SK-N-SH (cell line): ENCODE data around the gene SHISAL1. TPM values are rescaled to one million over a fixed set of nuclear protein-coding genes. Genes with fewer than 3 reads are reported as not detected.

ENCODE experiments used
- CTCF ChIA-PET: fragments of 300-600, 350-600 bp; formaldehyde crosslinking; extraction: SDS; loops from one replicate; lab custom pipeline; 2021; lab: Yijun Ruan, JAX
- POLR2A ChIA-PET: fragments of 350-600 bp; sonication (Branson Sonifier 250); formaldehyde crosslinking; extraction: SDS; loops from one replicate; lab custom pipeline; 2020; ENCODE audit warnings: antibody characterized with exemption, inconsistent platforms; lab: Yijun Ruan, JAX
- DNase-seq: peaks from one replicate; pipeline ENCODE4 v3.0.0; 2012
- H2AFZ ChIP-seq: fragments of 200-600 bp; sonication (generic); 2 replicates; pipeline ENCODE4 v1.8.1; 2016; ENCODE audit warnings: antibody characterized with exemption, mild to moderate bottlenecking, low read depth
- H3F3A ChIP-seq: fragments of 200-600 bp; sonication (generic); replicated peaks from 2 replicates; pipeline ENCODE3; 2016; ENCODE audit warnings: antibody characterized with exemption, mild to moderate bottlenecking; ENCODE audit not compliant: insufficient read depth
- H3K27ac ChIP-seq, 2 experiments: fragments of 200-500 bp in 1 of 2; fragments of 200-600 bp in 1 of 2; sonication (Bioruptor generic) in 1 of 2; sonication (generic), shearing (Covaris generic) in 1 of 2; 2 replicates each; pipeline versions ENCODE4 v1.5.1 to v1.6.1; 2014 to 2016; ENCODE audit warnings: low read depth in 2 of 2, inconsistent platforms in 1 of 2, low read length in 1 of 2, mild to moderate bottlenecking in 1 of 2, mixed read lengths in 1 of 2
- H3K27me3 ChIP-seq: fragments of 200-600 bp; sonication (generic), shearing (Covaris generic); 2 replicates; pipeline ENCODE4 v1.6.1; 2016; ENCODE audit warnings: mixed run types; ENCODE audit not compliant: insufficient read depth
- H3K36me3 ChIP-seq, 2 experiments: fragments of 200-500 bp in 1 of 2; fragments of 200-600 bp in 1 of 2; sonication (Bioruptor generic) in 1 of 2; sonication (generic) in 1 of 2; replicated peaks in 1 of 2; 2 replicates each; pipeline versions ENCODE3 to v1.5.1; 2014 to 2016; ENCODE audit warnings: low read length in 1 of 2, mild to moderate bottlenecking in 1 of 2; ENCODE audit not compliant: insufficient read depth in 2 of 2, control insufficient read depth in 1 of 2
- H3K4me1 ChIP-seq, 2 experiments: fragments of 200-500 bp in 1 of 2; fragments of 200-600 bp in 1 of 2; sonication (Bioruptor generic) in 1 of 2; sonication (generic), shearing (Covaris generic) in 1 of 2; 2 replicates each; pipeline versions ENCODE4 v1.5.1 to v1.6.1; 2014 to 2016; ENCODE audit warnings: low read depth in 1 of 2, low read length in 1 of 2, mixed run types in 1 of 2; ENCODE audit not compliant: insufficient read depth in 2 of 2, control insufficient read depth in 1 of 2
- H3K4me2 ChIP-seq: fragments of 200-600 bp; sonication (generic), shearing (Covaris generic); 2 replicates; pipeline ENCODE4 v1.6.1; 2017; ENCODE audit warnings: mixed run types
- H3K4me3 ChIP-seq, 2 experiments: fragments of 200-500 bp in 1 of 2; fragments of 200-600 bp in 1 of 2; sonication (Bioruptor generic) in 1 of 2; sonication (generic), shearing (Covaris generic) in 1 of 2; 2 replicates each; pipeline versions ENCODE4 v1.5.1 to v1.8.1; 2014 to 2016; ENCODE audit warnings: low read depth in 2 of 2, inconsistent platforms in 1 of 2, low read length in 1 of 2, mild to moderate bottlenecking in 1 of 2, mixed read lengths in 1 of 2, moderate library complexity in 1 of 2
- H3K79me2 ChIP-seq: fragments of 200-600 bp; sonication (generic); 2 replicates; pipeline ENCODE4 v1.8.1; 2017; ENCODE audit warnings: mild to moderate bottlenecking; ENCODE audit not compliant: insufficient read depth
- H3K9ac ChIP-seq: fragments of 200-600 bp; sonication (generic); 2 replicates; pipeline ENCODE4 v1.6.1; 2017; ENCODE audit warnings: mixed run types
- H3K9me2 ChIP-seq: fragments of 200-600 bp; sonication (generic); 2 replicates; pipeline ENCODE4 v1.6.1; 2017; ENCODE audit warnings: mixed run types
- H3K9me3 ChIP-seq: fragments of 200-600 bp; sonication (generic); 2 replicates; pipeline ENCODE4 v1.6.1; 2017; ENCODE audit warnings: mixed run types, mild to moderate bottlenecking, moderate library complexity
- H4K20me1 ChIP-seq: fragments of 200-600 bp; sonication (generic); 2 replicates; pipeline ENCODE4 v1.6.1; 2017; ENCODE audit warnings: mild to moderate bottlenecking, mixed run types; ENCODE audit not compliant: insufficient read depth
- EP300 ChIP-seq, 2 experiments: IDR thresholded peaks; 2 replicates each; pipeline versions ENCODE4 v1.4.0 to v1.6.1; 2012; ENCODE audit warnings: borderline replicate concordance in 1 of 2, low read depth in 1 of 2, low read length in 1 of 2
- MEF2A ChIP-seq: IDR thresholded peaks from 2 replicates; pipeline ENCODE4 v1.4.0; 2012; ENCODE audit warnings: low read depth, borderline replicate concordance
- RAD21 ChIP-seq: IDR thresholded peaks from 2 replicates; pipeline ENCODE4 v1.6.1; 2012; ENCODE audit warnings: mild to moderate bottlenecking, low read length
- RXRA ChIP-seq: IDR thresholded peaks from 2 replicates; pipeline ENCODE4 v1.4.0; 2012; ENCODE audit warnings: low read depth, mild to moderate bottlenecking, borderline replicate concordance
- USF2 ChIP-seq: fragments of 150-350 bp; IDR thresholded peaks from 2 replicates; pipeline ENCODE4 v1.6.1; 2017; ENCODE audit warnings: antibody characterized with exemption, low read length, low read depth, borderline replicate concordance
- WGBS: methylation state at CpG from one replicate; pipeline ENCODE4 v1.1.6; 2017; ENCODE audit warnings: low lambda C conversion rate; 5-methylcytosine and 5-hydroxymethylcytosine counted together
- polyA plus RNA-seq, 3 experiments: library from polyadenylated mRNA; depleted of rRNA; stranded (reverse); fragments of >200 nt; gene quantifications; 2 replicates each; pipeline ENCODE4 v1.2.3, GENCODE V29; 2012
- TF ChIP-seq, protein P1 (sequence below): fragments of 150-350 bp; IDR thresholded peaks from 2 replicates; pipeline ENCODE4 v1.6.1; 2016; ENCODE audit warnings: mild to moderate bottlenecking, low read depth, low read length
- TF ChIP-seq, protein P2 (sequence below): IDR thresholded peaks from 2 replicates; pipeline ENCODE4 v1.4.0; 2012; ENCODE audit warnings: low read depth, borderline replicate concordance

SHISAL1 gene
- polyA plus RNA-seq, 1 of the 3 experiments (the other 2 are of a cell fraction) = 0.10 TPM

DNA sequence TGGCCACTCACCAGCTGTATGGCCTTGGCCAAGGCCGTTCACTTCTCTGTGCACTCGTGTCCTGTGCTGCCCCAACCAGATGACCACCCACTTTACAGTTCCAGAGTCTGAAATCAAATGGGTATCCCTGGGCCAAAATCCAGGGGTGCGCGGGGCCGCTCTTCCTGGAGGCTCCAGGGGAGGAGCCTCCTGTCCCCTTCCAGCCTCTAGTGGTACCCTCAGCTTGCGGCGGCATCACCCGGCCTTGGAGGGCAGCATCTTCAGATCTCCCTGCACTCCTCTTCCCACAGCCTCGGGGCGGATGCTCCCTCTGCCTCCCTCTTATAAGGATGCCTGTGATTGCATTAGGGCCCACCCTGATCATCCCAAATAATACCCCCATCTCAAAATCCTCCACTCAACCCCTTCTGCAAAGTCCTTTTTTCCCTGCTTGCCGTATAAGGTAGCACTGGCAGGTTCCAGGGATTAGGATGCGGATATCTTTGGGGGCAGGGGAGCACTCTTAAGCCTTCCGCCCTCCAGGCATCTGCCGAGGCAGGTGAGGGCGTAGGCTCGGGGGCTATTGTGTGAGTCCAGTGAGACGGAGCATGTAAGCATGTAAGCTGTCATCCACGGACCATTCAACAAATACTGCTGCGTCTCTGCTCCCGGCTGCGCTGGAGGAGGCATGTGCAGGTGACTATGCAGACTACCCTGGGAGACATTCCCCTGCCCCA, 24.4 kb upstream of the SHISAL1 start (continued):
- TF ChIP-seq RXRA (no peak), USF2 (no peak), EP300 (IDR thresholded peaks at IDR 0.05; ENCODE audit: borderline replicate concordance in 1 of 2, low read depth in 1 of 2, low read length in 1 of 2) (no peak)
- TF ChIP-seq, protein P1, sequence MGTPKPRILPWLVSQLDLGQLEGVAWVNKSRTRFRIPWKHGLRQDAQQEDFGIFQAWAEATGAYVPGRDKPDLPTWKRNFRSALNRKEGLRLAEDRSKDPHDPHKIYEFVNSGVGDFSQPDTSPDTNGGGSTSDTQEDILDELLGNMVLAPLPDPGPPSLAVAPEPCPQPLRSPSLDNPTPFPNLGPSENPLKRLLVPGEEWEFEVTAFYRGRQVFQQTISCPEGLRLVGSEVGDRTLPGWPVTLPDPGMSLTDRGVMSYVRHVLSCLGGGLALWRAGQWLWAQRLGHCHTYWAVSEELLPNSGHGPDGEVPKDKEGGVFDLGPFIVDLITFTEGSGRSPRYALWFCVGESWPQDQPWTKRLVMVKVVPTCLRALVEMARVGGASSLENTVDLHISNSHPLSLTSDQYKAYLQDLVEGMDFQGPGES = no peak

GRCh38 chr22:44335903-44336803, 23.4 kb upstream of the SHISAL1 start:
- no peak overlapping the region for H3K9ac ChIP-seq
- no peaks in the 10 kb centered on the region for H3K79me2 ChIP-seq
- no peaks in the 10 kb centered on the region for H3K9me2 ChIP-seq
- DNase-seq = no peak
- no peak overlapping the region for H3K4me3 ChIP-seq
- H2AFZ ChIP-seq = no peak overlapping the region
- H3F3A ChIP-seq = no peaks in the 10 kb centered on the region
- no peak overlapping the region for H3K4me2 ChIP-seq
- 90% methylated on average over 7 of the region's 11 CpGs for WGBS
- H3K27me3 ChIP-seq = peaks cover 7% of the 10 kb centered on the region; the same call in 1 of the 2 replicates
- TF ChIP-seq MEF2A (no peak), RAD21 (0 out of 2 replicates have a peak, but pooled peaks have one; percentile 15)
- TF ChIP-seq, protein P2, sequence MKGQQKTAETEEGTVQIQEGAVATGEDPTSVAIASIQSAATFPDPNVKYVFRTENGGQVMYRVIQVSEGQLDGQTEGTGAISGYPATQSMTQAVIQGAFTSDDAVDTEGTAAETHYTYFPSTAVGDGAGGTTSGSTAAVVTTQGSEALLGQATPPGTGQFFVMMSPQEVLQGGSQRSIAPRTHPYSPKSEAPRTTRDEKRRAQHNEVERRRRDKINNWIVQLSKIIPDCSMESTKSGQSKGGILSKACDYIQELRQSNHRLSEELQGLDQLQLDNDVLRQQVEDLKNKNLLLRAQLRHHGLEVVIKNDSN = no peak
- ChIA-PET CTCF (no interaction called here), POLR2A (no interaction called here)
- no peaks in the 10 kb centered on the region for H3K9me3 ChIP-seq
- peaks cover 0 to 8% of the 10 kb centered on the region in 2 experiments; a peak in 1 of 4 replicates for H3K4me1 ChIP-seq
- no peak overlapping the region for H3K27ac ChIP-seq
- H4K20me1 ChIP-seq = no peaks in the 10 kb centered on the region
- H3K36me3 ChIP-seq = no peaks in the 10 kb centered on the region
